PC-9 (cell line): ENCODE data around the gene TDRD5.

ENCODE experiments used
- CTCF ChIP-seq: fragments of 200-600 bp; sonication (generic); conservative IDR thresholded peaks from 2 replicates; pipeline ENCODE4 v1.6.1; 2017; ENCODE audit warnings: mixed run types, antibody characterized with exemption, mild to moderate bottlenecking, moderate library complexity
- EZH2 ChIP-seq: fragments of 200-600 bp; sonication (generic); IDR thresholded peaks from 2 replicates; pipeline ENCODE4 v1.8.0; 2017; ENCODE audit warnings: antibody characterized with exemption, low read depth

DNA sequence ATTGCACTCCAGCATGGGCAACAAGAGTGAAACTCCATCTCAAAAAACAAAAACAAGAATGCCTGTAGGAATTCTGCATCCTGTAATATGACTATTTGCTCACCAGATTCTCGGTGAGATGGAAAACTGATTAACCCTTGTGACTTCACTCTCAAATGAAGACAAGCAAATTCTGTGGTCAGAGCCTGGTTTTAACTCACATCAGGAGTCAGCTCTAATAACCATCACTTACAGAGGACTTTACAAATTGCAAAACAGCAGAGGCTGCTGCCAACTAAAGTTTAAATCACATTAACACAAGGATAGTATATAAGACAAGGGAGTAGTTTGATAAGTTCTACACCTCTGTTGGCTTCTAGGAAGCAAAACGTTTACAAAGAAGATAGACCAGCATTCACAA is 115.8 kb downstream of the TDRD5 start:
- no peak for TF ChIP-seq CTCF
- no peak for TF ChIP-seq EZH2
